Fibroblast of lung (primary cell): ENCODE data around the gene FAM219B. TPM values are rescaled to one million over a fixed set of nuclear protein-coding genes. Genes with fewer than 3 reads are reported as not detected.
A peak's percentile ranks its signal among the peaks of the same experiment; 100 is the strongest.

Experiments used
- DNase-seq, 2 donors: peaks; one replicate each; pipeline versions ENCODE4 v3.0.0 to v3.0.0-alpha.2; 2010; ENCODE audit warnings: low read depth in 2 of 2
- H2AFZ ChIP-seq: 2 replicates; pipeline ENCODE4 v1.5.1; 2012; ENCODE audit warnings: low read length, control low read depth, inconsistent platforms
- H3K27ac ChIP-seq: 2 replicates; pipeline ENCODE4 v1.5.1; 2011; ENCODE audit warnings: low read length, control low read depth; ENCODE audit not compliant: insufficient read depth
- H3K27me3 ChIP-seq: 2 replicates; pipeline ENCODE4 v1.5.1; 2011; ENCODE audit warnings: mild to moderate bottlenecking, low read length; ENCODE audit not compliant: control insufficient read depth, insufficient read depth
- H3K36me3 ChIP-seq: 2 replicates; pipeline ENCODE4 v1.5.1; 2011; ENCODE audit warnings: low read length; ENCODE audit not compliant: control insufficient read depth, insufficient read depth
- H3K4me1 ChIP-seq: 2 replicates; pipeline ENCODE4 v1.5.1; 2011; ENCODE audit warnings: low read length; ENCODE audit not compliant: control insufficient read depth, insufficient read depth; ENCODE audit errors: extremely low read depth
- H3K4me2 ChIP-seq: 2 replicates; pipeline ENCODE4 v1.5.1; 2011; ENCODE audit warnings: low read length, control low read depth; ENCODE audit not compliant: insufficient read depth; ENCODE audit errors: extremely low read depth
- H3K4me3 ChIP-seq, 4 experiments: fragments of 200-600 bp in 1 of 4; sonication (generic) in 1 of 4; replicated peaks in 1 of 4; 2 replicates each; pipeline ENCODE4 v1.5.1; 2011 to 2016; ENCODE audit warnings: low read length in 4 of 4, low read depth in 3 of 4, mild to moderate bottlenecking in 3 of 4, control low read depth in 2 of 4, inconsistent platforms in 1 of 4, mixed read lengths in 1 of 4; ENCODE audit not compliant: insufficient read depth in 1 of 4; ENCODE audit errors: control extremely low read depth in 1 of 4
- H3K79me2 ChIP-seq: 2 replicates; pipeline ENCODE4 v1.5.1; 2012; ENCODE audit warnings: mild to moderate bottlenecking, low read length, inconsistent platforms; ENCODE audit not compliant: control insufficient read depth, insufficient read depth
- H3K9ac ChIP-seq: 2 replicates; pipeline ENCODE4 v1.5.1; 2011; ENCODE audit warnings: mild to moderate bottlenecking, low read length, control low read depth; ENCODE audit not compliant: insufficient read depth
- H3K9me3 ChIP-seq: 2 replicates; pipeline ENCODE4 v1.5.1; 2012; ENCODE audit warnings: low read depth, low read length; ENCODE audit not compliant: control insufficient read depth, insufficient read depth
- H4K20me1 ChIP-seq: 2 replicates; pipeline ENCODE4 v1.5.1; 2011; ENCODE audit warnings: low read length; ENCODE audit not compliant: control insufficient read depth, insufficient read depth; ENCODE audit errors: extremely low read depth
- CTCF ChIP-seq, 2 donors: IDR thresholded peaks in 1 of 2; conservative IDR thresholded peaks in 1 of 2; 1 replicate in 1 of 2; 2 replicates in 1 of 2; pipeline ENCODE4 v1.5.1; 2011 to 2012; ENCODE audit warnings: low read length in 2 of 2, control low read depth in 1 of 2, inconsistent platforms in 1 of 2, low read depth in 1 of 2, mild to moderate bottlenecking in 1 of 2
- EZH2 ChIP-seq: IDR thresholded peaks from 2 replicates; pipeline ENCODE4 v1.5.1; 2012; ENCODE audit warnings: low read length, control low read depth, mild to moderate bottlenecking; ENCODE audit errors: missing control alignments
- polyA plus RNA-seq, 2 donors: library from polyadenylated mRNA; depleted of rRNA in 1 of 2; stranded (reverse) in 1 of 2; unstranded in 1 of 2; fragments of >200 nt; gene quantifications; 2 replicates each; pipeline ENCODE4 v1.2.1, GENCODE V29; 2011 to 2012; ENCODE audit warnings: missing spikeins in 1 of 2
- total RNA-seq: library from RNA; depleted of rRNA; stranded (reverse); fragments of >200 nt; gene quantifications from 2 replicates; pipeline ENCODE4 v1.2.1, GENCODE V29; 2014

Gene FAM219B
- total and polyA plus RNA-seq, 2 donors (not counting 1 experiment from before 2014, with no cell fraction given): 35.3 to 53.8 TPM

DNA sequence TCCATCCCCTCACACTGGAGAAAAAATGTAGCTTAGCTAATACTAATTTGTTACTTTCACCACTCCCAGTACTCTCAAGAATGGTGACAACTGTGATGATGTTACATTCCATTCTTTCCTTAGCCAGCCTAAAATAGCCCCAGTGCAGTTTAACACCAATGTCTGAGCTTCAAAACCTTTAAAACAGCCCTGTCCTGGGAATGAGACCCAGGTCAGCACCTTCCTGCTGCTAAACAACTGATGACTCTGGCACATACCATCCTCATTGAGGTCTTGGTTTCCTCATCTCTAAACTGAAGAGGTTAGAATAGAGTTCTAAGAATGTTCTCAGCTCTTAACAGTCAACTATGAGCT, 37.3 kb downstream of the FAM219B start:
- peaks cover 4% of the 10 kb centered on the region for H3K4me1 ChIP-seq
- no peaks in the 10 kb centered on the region for H3K9me3 ChIP-seq
- no peak overlapping the region for H3K27ac ChIP-seq
- no peaks in the 10 kb centered on the region for H4K20me1 ChIP-seq
- no peak overlapping the region for H3K4me3 ChIP-seq
- H3K79me2 ChIP-seq: peaks cover 40% of the 10 kb centered on the region
- DNase-seq: no peak
- peak overlapping the region; percentile 59 for H3K4me2 ChIP-seq
- no peak overlapping the region for H3K9ac ChIP-seq
- H3K36me3 ChIP-seq: no peaks in the 10 kb centered on the region
- TF ChIP-seq CTCF (conservative IDR thresholded peaks at IDR 0.05 in 1 of 2, IDR thresholded peaks at IDR 0.05 in 1 of 2; ENCODE audit: low read depth in 1 of 2, low read length in 2 of 2) (no peak), EZH2 (no peak)
- H2AFZ ChIP-seq: no peak overlapping the region
- no peaks in the 10 kb centered on the region for H3K27me3 ChIP-seq

- H3K4me3 ChIP-seq: no peak overlapping the region
- H3K79me2 ChIP-seq: peaks cover 43% of the 10 kb centered on the region
- no peak overlapping the region for H3K9ac ChIP-seq
- H3K9me3 ChIP-seq: no peaks in the 10 kb centered on the region
- H3K4me1 ChIP-seq: peaks cover 4% of the 10 kb centered on the region
- no peaks in the 10 kb centered on the region for H3K36me3 ChIP-seq
- H3K4me2 ChIP-seq: no peak overlapping the region
- TF ChIP-seq EZH2: no peak
- TF ChIP-seq CTCF (conservative IDR thresholded peaks at IDR 0.05 in 1 of 2, IDR thresholded peaks at IDR 0.05 in 1 of 2; ENCODE audit: low read depth in 1 of 2, low read length in 2 of 2): no peak
- H3K27ac ChIP-seq: no peak overlapping the region
- H2AFZ ChIP-seq: no peak overlapping the region
- no peaks in the 10 kb centered on the region for H4K20me1 ChIP-seq
- no peaks in the 10 kb centered on the region for H3K27me3 ChIP-seq
- no peak for DNase-seq
Observed at GRCh38 chr15:74868059-74868458, 38.6 kb downstream of the FAM219B start.

- no peaks in the 10 kb centered on the region for H3K9me3 ChIP-seq
- H3K4me1 ChIP-seq: peaks cover 4% of the 10 kb centered on the region
Observed at GRCh38 chr15:74867466-74868038, 39.1 kb downstream of the FAM219B start.

More at GRCh38 chr15:74867466-74868038, 39.1 kb downstream of the FAM219B start:
- H3K27me3 ChIP-seq: no peaks in the 10 kb centered on the region
- H3K4me2 ChIP-seq: no peak overlapping the region
- no peak for TF ChIP-seq EZH2
- no peak for TF ChIP-seq CTCF (conservative IDR thresholded peaks at IDR 0.05 in 1 of 2, IDR thresholded peaks at IDR 0.05 in 1 of 2; ENCODE audit: low read depth in 1 of 2, low read length in 2 of 2)
- H3K4me3 ChIP-seq: no peak overlapping the region
- no peak overlapping the region for H3K9ac ChIP-seq
- H4K20me1 ChIP-seq: no peaks in the 10 kb centered on the region
- no peak overlapping the region for H2AFZ ChIP-seq
- H3K36me3 ChIP-seq: no peaks in the 10 kb centered on the region
- peaks cover 40% of the 10 kb centered on the region for H3K79me2 ChIP-seq
- DNase-seq: no peak
- H3K27ac ChIP-seq: no peak overlapping the region
